Measurements from ENCODE around the gene PPL.

Gene PPL

DNA sequence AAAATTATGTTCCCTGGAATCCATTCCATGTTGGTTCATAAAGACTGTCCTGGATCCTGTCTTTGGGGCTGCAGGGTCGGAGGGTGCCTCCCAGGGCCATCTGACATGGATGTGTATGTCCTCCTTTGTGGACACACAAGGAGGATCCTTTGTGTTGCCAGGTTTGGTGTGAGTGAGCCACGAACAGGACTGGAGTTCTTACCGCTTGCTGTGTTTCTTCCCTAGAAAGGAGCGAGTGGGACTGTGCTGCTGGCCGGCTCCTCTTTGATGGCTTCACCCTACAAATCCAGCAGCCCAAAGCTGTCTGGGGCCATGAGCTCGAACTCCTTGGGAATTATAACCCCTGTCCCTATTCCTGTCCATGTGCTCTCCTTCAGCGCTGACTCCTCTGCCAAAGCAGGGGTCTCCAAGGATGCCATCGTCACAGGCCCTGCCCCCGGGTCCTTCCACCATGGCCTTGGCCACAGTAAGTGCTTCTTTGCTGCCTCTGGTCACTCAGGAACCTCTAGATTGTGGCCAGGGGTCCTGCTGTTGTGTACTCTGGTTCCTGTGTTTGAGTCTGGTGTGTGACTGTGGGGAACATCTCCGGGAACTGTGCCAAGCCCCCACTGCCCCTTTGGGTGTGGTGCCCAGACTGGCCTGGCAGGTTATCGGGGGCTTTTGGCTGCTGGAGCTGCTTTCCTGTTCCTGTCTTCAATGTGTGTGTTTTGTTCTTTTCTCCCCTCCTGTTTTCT, 60.1 kb downstream of the PPL start:
- DNase-seq (ENCODE audit: insufficient read length): no peak
- no peak for FAIRE-seq
- TF ChIP-seq TAF1 (IDR thresholded peaks at IDR 0.05; ENCODE audit: borderline replicate concordance, low read depth, low read length) (no peak), POLR2A (IDR thresholded peaks at IDR 0.05; ENCODE audit: low read depth, low read length) (no peak), POLR2AphosphoS5 (IDR thresholded peaks at IDR 0.05; ENCODE audit: low read depth, low read length) (no peak)

DNA sequence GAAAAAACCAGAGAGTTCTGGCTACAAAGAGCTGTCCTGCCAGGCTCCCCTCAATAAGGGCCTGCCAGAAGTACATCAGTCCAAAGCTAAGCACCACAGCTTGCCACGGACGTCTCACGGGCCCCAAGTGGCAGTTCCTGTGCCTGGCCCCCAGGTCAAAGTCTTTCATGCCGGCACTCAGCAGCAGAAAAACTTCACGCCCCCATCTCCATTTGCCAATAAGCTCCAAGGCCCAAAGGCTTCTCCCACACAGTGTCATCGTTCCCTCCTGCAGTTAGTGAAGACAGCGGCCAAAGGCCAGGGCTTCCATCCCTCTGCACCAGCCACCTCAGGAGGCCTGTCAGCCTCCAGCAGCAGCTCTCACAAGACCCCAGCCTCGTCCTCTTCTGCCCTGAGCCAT, 62.3 kb downstream of the PPL start:
- no peak for TF ChIP-seq POLR2A (IDR thresholded peaks at IDR 0.05; ENCODE audit: low read depth, low read length)
- TF ChIP-seq TAF1 (IDR thresholded peaks at IDR 0.05; ENCODE audit: borderline replicate concordance, low read depth, low read length): no peak
- no peak for TF ChIP-seq POLR2AphosphoS5 (IDR thresholded peaks at IDR 0.05; ENCODE audit: low read depth, low read length)
- FAIRE-seq (no peak), DNase-seq (ENCODE audit: insufficient read length) (no peak)

DNA sequence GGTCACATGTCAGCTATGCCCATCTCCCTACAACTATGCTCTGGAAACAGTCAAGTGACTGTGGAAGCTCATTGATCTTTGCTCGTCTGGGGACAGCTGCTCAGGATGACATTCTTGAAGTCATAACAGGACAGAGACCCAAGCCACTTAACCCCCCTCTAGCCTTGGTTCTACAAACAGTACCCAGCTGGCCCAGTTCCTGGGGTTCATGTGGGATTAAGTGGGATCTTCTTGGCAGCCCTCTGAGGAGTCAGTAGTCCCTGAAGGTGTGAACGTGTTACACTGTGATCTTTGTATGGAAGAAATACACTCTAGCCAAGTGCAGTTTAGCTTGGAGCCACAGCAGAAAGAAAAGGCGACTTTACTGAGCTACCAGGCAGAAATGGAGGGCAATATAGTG, 63.9 kb downstream of the PPL start:
- no peak for TF ChIP-seq TAF1 (IDR thresholded peaks at IDR 0.05; ENCODE audit: borderline replicate concordance, low read depth, low read length)
- no peak for TF ChIP-seq POLR2A (IDR thresholded peaks at IDR 0.05; ENCODE audit: low read depth, low read length)
- TF ChIP-seq POLR2AphosphoS5 (IDR thresholded peaks at IDR 0.05; ENCODE audit: low read depth, low read length): no peak
- FAIRE-seq (no peak), DNase-seq (ENCODE audit: insufficient read length) (no peak)

DNA sequence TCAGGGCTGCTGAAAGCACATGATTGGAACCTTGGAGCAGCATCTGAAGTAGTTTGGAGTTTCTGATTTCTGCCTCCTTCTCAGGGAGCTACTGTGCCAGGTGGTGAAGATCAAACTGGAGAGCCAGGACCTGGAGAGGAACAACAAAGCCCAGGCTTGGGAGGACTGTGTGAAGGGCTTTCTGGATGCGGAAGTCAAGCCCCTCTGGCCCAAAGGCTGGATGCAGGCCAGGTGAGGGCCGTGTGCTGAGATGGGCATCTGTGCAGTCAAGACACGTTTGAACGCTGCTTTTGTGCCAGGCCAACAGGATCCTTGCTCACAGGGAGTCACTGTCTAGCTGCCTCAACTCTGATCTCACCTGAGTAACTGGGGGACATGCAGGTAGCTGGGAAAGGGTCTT, 65.9 kb downstream of the PPL start:
- FAIRE-seq (no peak), DNase-seq (ENCODE audit: insufficient read length) (no peak)
- no peak for TF ChIP-seq POLR2A (IDR thresholded peaks at IDR 0.05; ENCODE audit: low read depth, low read length)
- no peak for TF ChIP-seq POLR2AphosphoS5 (IDR thresholded peaks at IDR 0.05; ENCODE audit: low read depth, low read length)
- no peak for TF ChIP-seq TAF1 (IDR thresholded peaks at IDR 0.05; ENCODE audit: borderline replicate concordance, low read depth, low read length)

DNA sequence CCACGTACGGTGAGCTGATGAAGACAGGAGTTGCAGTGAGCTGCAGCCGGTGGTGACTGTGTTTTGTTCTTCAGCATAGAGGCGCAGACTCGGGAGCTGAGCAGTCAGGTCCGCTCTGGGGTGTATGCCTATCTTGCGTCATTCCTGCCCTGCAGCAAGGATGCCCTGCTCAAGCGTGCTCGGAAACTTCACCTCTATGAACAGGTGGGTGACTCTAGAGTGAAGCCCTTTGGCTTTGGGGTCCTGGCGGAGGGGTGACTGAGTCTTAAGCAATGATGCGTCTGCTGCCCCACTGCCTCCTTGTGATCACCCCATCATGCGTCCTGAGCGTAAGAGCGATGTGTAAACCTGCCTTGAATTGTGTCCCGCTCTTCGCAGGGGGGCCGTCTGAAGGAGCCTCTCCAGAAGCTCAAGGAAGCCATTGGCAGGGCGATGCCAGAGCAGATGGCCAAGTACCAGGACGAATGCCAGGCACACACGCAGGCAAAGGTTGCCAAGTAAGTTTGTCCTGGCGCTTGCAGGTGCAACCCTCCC, 66.7 kb downstream of the PPL start:
- TF ChIP-seq POLR2A (IDR thresholded peaks at IDR 0.05; ENCODE audit: low read depth, low read length) (no peak), TAF1 (IDR thresholded peaks at IDR 0.05; ENCODE audit: borderline replicate concordance, low read depth, low read length) (no peak), POLR2AphosphoS5 (IDR thresholded peaks at IDR 0.05; ENCODE audit: low read depth, low read length) (no peak)
- no peak for FAIRE-seq
- no peak for DNase-seq (ENCODE audit: insufficient read length)

DNA sequence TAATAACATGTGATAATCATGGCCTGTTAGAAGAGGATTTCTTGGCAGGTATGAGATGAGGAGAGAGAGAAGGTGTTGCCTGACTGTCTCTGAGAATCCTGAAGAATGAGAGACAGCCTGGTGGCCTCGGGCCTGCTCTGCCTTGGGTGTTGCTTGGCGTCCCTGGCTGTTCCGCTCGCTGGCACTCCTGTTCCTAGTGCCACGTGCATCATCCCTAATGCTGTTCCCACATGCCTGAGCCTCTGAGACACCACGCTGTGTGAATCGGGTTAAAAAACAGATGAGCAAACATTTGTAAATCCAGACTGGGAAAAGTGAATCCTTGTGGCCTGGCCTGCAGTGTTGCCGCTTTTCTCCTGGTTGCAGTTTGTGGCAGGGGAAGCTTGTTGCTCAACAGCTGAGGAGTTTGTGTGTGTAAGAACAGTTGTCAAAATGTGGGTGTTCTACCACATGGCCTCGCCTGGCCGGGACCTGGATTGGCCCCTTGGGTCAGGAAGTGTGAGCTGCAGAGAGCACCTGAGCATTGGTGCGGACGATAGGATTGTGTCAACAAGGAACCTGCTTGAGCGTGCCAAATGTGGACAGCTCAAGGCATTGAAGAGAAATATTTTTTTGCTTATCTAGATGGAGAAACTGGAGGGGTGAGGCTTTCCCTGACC, 67.7 kb downstream of the PPL start:
- DNase-seq (ENCODE audit: insufficient read length) (no peak), FAIRE-seq (no peak)
- no peak for TF ChIP-seq POLR2A (IDR thresholded peaks at IDR 0.05; ENCODE audit: low read depth, low read length)
- TF ChIP-seq POLR2AphosphoS5 (IDR thresholded peaks at IDR 0.05; ENCODE audit: low read depth, low read length): no peak
- no peak for TF ChIP-seq TAF1 (IDR thresholded peaks at IDR 0.05; ENCODE audit: borderline replicate concordance, low read depth, low read length)

DNA sequence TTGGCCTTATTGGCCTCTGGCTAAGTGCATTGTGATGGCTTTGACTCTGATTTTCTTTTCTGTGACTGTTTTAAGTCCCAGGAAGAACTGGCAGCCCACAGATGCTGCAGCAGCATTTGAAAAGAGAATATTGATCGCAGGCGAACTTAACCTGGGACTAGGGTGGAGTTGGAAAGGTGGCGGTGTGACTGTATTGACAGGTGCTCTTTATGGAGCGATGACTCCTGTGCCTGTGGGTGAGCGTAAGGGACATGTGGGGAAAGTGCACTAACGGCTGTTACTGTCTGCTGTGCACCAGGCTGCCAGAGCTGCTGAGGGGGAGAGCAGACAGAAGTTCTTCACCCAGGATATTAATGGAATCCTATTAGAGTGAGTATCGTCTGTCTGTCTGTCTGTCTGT, 68.4 kb downstream of the PPL start:
- TF ChIP-seq POLR2A (IDR thresholded peaks at IDR 0.05; ENCODE audit: low read depth, low read length) (no peak), POLR2AphosphoS5 (IDR thresholded peaks at IDR 0.05; ENCODE audit: low read depth, low read length) (no peak), TAF1 (IDR thresholded peaks at IDR 0.05; ENCODE audit: borderline replicate concordance, low read depth, low read length) (no peak)
- FAIRE-seq: no peak

DNA sequence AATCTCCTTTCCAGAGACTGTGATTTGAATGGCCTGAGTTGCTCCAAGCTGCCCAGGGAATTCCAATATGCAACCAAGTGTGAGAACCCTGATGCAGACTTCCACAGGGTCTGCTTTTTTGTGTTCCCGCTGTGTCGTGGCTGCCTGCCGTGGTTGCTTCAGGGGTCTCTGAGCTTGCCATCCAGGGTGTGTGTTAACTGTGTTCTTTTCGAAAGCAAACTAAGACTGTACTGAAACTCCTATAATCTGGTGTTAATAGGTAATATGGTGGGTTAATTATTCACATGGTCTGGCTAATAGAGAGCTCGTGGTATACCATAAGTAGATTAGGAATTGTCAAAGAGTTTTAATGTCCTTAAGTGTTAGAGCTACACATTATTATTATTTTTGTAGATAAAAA, 68.9 kb downstream of the PPL start:
- no peak for DNase-seq (ENCODE audit: insufficient read length)
- TF ChIP-seq POLR2A (IDR thresholded peaks at IDR 0.05; ENCODE audit: low read depth, low read length) (no peak), TAF1 (IDR thresholded peaks at IDR 0.05; ENCODE audit: borderline replicate concordance, low read depth, low read length) (no peak), POLR2AphosphoS5 (IDR thresholded peaks at IDR 0.05; ENCODE audit: low read depth, low read length) (no peak)
- no peak for FAIRE-seq

More for the DNA sequence above, 68.4 kb downstream of the PPL start:
- no peak for DNase-seq (ENCODE audit: insufficient read length)

DNA sequence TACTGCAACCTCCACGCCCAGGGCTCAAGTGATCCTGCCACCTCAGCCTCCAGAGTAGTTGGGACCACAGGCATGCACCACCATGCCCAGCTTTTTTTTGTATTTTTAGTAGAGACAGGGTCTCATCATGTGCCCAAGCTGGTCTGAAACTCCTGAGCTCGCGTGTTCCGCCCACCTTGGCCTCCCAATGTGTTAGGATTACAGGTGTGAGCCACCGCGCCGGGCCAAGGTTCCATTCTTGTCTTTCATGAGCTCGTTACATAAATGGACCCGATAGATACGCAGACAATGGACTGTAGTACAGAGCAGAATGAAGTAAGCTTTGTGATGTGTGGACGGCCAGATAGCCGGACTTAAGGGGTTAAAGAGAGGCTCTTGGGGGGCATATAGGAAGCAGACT, 70.4 kb downstream of the PPL start:
- TF ChIP-seq POLR2A (IDR thresholded peaks at IDR 0.05; ENCODE audit: low read depth, low read length) (no peak), POLR2AphosphoS5 (IDR thresholded peaks at IDR 0.05; ENCODE audit: low read depth, low read length) (no peak), TAF1 (IDR thresholded peaks at IDR 0.05; ENCODE audit: borderline replicate concordance, low read depth, low read length) (no peak)
- no peak for FAIRE-seq
- DNase-seq (ENCODE audit: insufficient read length): no peak

DNA sequence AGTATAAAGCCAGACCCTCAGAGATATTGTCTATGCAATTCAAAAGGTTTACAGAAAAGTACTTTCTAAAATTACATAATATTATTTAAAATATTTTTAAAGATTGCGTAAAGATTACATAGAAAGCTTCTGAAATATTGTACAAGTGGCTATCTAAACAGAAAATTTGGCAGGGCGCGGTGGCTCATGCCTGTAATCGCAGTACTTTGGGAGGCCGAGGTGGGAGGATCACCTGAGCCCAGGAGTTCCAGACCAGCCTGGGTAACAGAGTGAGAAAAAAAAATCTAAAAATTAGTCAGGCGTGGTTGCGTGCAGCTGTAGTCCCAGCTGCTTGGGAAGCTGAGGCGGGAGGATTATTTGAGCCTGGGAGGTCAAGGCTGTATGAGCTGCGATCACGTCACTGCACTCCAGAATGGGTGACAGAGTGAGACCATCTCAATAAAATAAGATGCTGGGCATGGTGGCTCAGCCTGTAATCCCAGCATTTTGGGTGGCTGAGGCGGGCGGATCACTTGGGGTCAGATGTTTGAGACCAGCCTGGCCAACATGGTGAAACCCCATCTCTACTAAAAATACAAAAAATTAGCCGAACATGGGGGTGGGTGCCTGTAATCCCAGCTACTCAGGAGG, 71.6 kb downstream of the PPL start:
- no peak for TF ChIP-seq TAF1 (IDR thresholded peaks at IDR 0.05; ENCODE audit: borderline replicate concordance, low read depth, low read length)
- TF ChIP-seq POLR2AphosphoS5 (IDR thresholded peaks at IDR 0.05; ENCODE audit: low read depth, low read length): no peak
- TF ChIP-seq POLR2A (IDR thresholded peaks at IDR 0.05; ENCODE audit: low read depth, low read length): no peak
- FAIRE-seq (no peak), DNase-seq (ENCODE audit: insufficient read length) (no peak)

DNA sequence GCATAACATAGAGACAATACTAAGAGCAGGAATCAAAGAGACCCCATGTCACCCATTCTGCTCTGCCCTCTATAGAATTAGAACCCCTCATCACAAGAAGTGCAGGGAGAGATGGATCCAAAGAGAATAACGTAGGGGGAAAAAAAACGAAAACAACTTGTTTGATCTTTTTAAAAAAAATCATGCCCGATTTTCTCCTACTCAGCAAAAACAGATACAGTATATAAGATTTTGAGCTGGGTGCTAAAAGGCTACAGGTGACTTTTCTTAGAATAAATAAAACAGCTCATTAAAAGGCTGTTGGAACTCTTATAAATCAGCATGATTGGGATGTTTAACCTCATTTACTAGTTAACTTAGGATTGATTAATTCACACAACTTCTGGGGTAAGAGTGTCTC, 72.2 kb downstream of the PPL start:
- no peak for FAIRE-seq
- TF ChIP-seq TAF1 (IDR thresholded peaks at IDR 0.05; ENCODE audit: borderline replicate concordance, low read depth, low read length): no peak
- TF ChIP-seq POLR2A (IDR thresholded peaks at IDR 0.05; ENCODE audit: low read depth, low read length): no peak
- no peak for TF ChIP-seq POLR2AphosphoS5 (IDR thresholded peaks at IDR 0.05; ENCODE audit: low read depth, low read length)

More for the DNA sequence above, 72.2 kb downstream of the PPL start:
- no peak for DNase-seq (ENCODE audit: insufficient read length)
